Measurements from ENCODE around the gene RAB7B. TPM values are rescaled to one million over a fixed set of nuclear protein-coding genes. Genes with fewer than 3 reads are reported as not detected.

RAB7B gene
- total and polyA plus RNA-seq, 4 donors = 0.08 to 0.89 (median 0.20) TPM; not detected in 1

GRCh38 chr1:206030714-206031113 lies 27.5 kb upstream of the RAB7B start:
- peak; percentile 88 for TF ChIP-seq CTCF (IDR thresholded peaks at IDR 0.05; ENCODE audit: low read depth, low read length, missing input control)
- no peak for TF ChIP-seq JUND (IDR thresholded peaks at IDR 0.05)
- peak; percentile 9 for TF ChIP-seq SP1 (IDR thresholded peaks at IDR 0.05)
- TF ChIP-seq RAD21 (IDR thresholded peaks at IDR 0.05) = peak; percentile 90 to 96
- peak; percentile 63 for TF ChIP-seq YY1 (IDR thresholded peaks at IDR 0.05)
- TF ChIP-seq HNF4A (conservative IDR thresholded peaks at IDR 0.05) = peak; percentile 20 to 29
- H3K36me3 ChIP-seq (ENCODE audit: control insufficient read depth in 4 of 4, insufficient read depth in 3 of 4, low read depth in 1 of 4, low read length in 3 of 4) = no peaks in the 10 kb centered on the region
- no peaks in the 10 kb centered on the region for H3K9me3 ChIP-seq (ENCODE audit: control insufficient read depth in 4 of 4, low read length in 3 of 4)
- peaks cover 0 to 21% (median 8%) of the 10 kb centered on the region in 4 donors for H3K4me1 ChIP-seq (ENCODE audit: control insufficient read depth in 4 of 4, insufficient read depth in 4 of 4, low read length in 3 of 4)
- H3K27me3 ChIP-seq (ENCODE audit: control insufficient read depth in 4 of 4, insufficient read depth in 4 of 4, low read length in 3 of 4) = no peaks in the 10 kb centered on the region
- no peak overlapping the region for H3K9ac ChIP-seq (ENCODE audit: low read depth in 1 of 2, low read length in 2 of 2)
- DNase-seq (ENCODE audit: low spot score) = peak; percentile 75
- WGBS = 3% methylated on average over 4 of the region's 4 CpGs
- no peak overlapping the region for H3K27ac ChIP-seq (ENCODE audit: low read depth in 1 of 2, low read length in 2 of 2)
- no peak overlapping the region for H3K4me3 ChIP-seq (ENCODE audit: low read depth in 1 of 3, low read length in 3 of 3)

- Histone ChIP-seq H3K27me3 (ENCODE audit: control insufficient read depth in 4 of 4, insufficient read depth in 4 of 4, low read length in 3 of 4) (no peaks in the 10 kb centered on the region), H3K36me3 (ENCODE audit: control insufficient read depth in 4 of 4, insufficient read depth in 3 of 4, low read depth in 1 of 4, low read length in 3 of 4) (no peaks in the 10 kb centered on the region), H3K9ac (ENCODE audit: low read depth in 1 of 2, low read length in 2 of 2) (no peak overlapping the region), H3K9me3 (ENCODE audit: control insufficient read depth in 4 of 4, low read length in 3 of 4) (no peaks in the 10 kb centered on the region), H3K4me3 (ENCODE audit: low read depth in 1 of 3, low read length in 3 of 3) (no peak overlapping the region), H3K4me1 (ENCODE audit: control insufficient read depth in 4 of 4, insufficient read depth in 4 of 4, low read length in 3 of 4) (peaks cover 0 to 21% (median 8%) of the 10 kb centered on the region in 4 donors), H3K27ac (ENCODE audit: low read depth in 1 of 2, low read length in 2 of 2) (no peak overlapping the region)
- 72% methylated on average over 4 of the region's 4 CpGs for WGBS
- no peak for TF ChIP-seq HNF4A (conservative IDR thresholded peaks at IDR 0.05)
- no peak for TF ChIP-seq NR2F2 (IDR thresholded peaks at IDR 0.05)
- no peak for TF ChIP-seq FOXA1 (IDR thresholded peaks at IDR 0.05)
- TF ChIP-seq JUND (IDR thresholded peaks at IDR 0.05) = no peak
- no peak for TF ChIP-seq REST (IDR thresholded peaks at IDR 0.05)
- TF ChIP-seq RXRA (IDR thresholded peaks at IDR 0.05) = no peak
- TF ChIP-seq TAF1 (conservative IDR thresholded peaks at IDR 0.05) = no peak
- no peak for TF ChIP-seq HNF4G (IDR thresholded peaks at IDR 0.05)
- no peak for DNase-seq (ENCODE audit: low spot score)
These were observed 27.0 kb upstream of the RAB7B start for GRCh38 chr1:206030191-206030590.

- H3K4me1 ChIP-seq (ENCODE audit: control insufficient read depth in 4 of 4, insufficient read depth in 4 of 4, low read length in 3 of 4) = peaks cover 0 to 21% (median 8%) of the 10 kb centered on the region in 4 donors
- no peaks in the 10 kb centered on the region for H3K9me3 ChIP-seq (ENCODE audit: control insufficient read depth in 4 of 4, low read length in 3 of 4)
- 18% methylated on average over 4 of the region's 4 CpGs for whole genome bisulfite sequencing
- H3K27me3 ChIP-seq (ENCODE audit: control insufficient read depth in 4 of 4, insufficient read depth in 4 of 4, low read length in 3 of 4) = no peaks in the 10 kb centered on the region
- H3K27ac ChIP-seq (ENCODE audit: low read depth in 1 of 2, low read length in 2 of 2) = peak overlapping the region in 1 of 2 donors; percentile 26
- no peak overlapping the region for H3K4me3 ChIP-seq (ENCODE audit: low read depth in 1 of 3, low read length in 3 of 3)
- H3K36me3 ChIP-seq (ENCODE audit: control insufficient read depth in 4 of 4, insufficient read depth in 3 of 4, low read depth in 1 of 4, low read length in 3 of 4) = no peaks in the 10 kb centered on the region
- H3K9ac ChIP-seq (ENCODE audit: low read depth in 1 of 2, low read length in 2 of 2) = no peak overlapping the region
- DNase-seq (ENCODE audit: low spot score) = peak; percentile 53
- TF ChIP-seq MAX (IDR thresholded peaks at IDR 0.05) = peak; percentile 70
- no peak for TF ChIP-seq FOXA1 (IDR thresholded peaks at IDR 0.05)
- peak; percentile 32 to 35 for TF ChIP-seq RAD21 (IDR thresholded peaks at IDR 0.05)
- TF ChIP-seq ATF3 (IDR thresholded peaks at IDR 0.05) = no peak
- TF ChIP-seq SP1 (IDR thresholded peaks at IDR 0.05) = peak; percentile 11
- TF ChIP-seq FOXA2 (IDR thresholded peaks at IDR 0.05) = no peak
- no peak for TF ChIP-seq EGR1 (IDR thresholded peaks at IDR 0.05; ENCODE audit: low read depth in 2 of 2)
- TF ChIP-seq HNF4G (IDR thresholded peaks at IDR 0.05) = no peak
- no peak for TF ChIP-seq GABPA (IDR thresholded peaks at IDR 0.05 in 1 of 2, conservative IDR thresholded peaks at IDR 0.05 in 1 of 2)
- no peak for TF ChIP-seq REST (IDR thresholded peaks at IDR 0.05)
These were observed 26.3 kb upstream of the RAB7B start for GRCh38 chr1:206029484-206029883.
